A673 (cell line): ENCODE measurements around the gene LPIN3. TPM values are rescaled to one million over a fixed set of nuclear protein-coding genes. Genes with fewer than 3 reads are reported as not detected.

Source experiments
- Bru-seq: library from RNA; stranded (reverse); fragments of 400-500 nt; gene quantifications from one replicate; lab custom pipeline; 2021; lab: Mats Ljungman, UMichigan
- BruChase-seq, 2 experiments: library from RNA; stranded (reverse); fragments of 400-500 nt; gene quantifications; one replicate each; lab custom pipeline; 2021; lab: Mats Ljungman, UMichigan
- BruUV-seq: library from RNA; stranded (reverse); fragments of 400-500 nt; replicated peaks from 2 replicates; lab custom pipeline; 2021; lab: Mats Ljungman, UMichigan
- CTCF ChIA-PET: fragments of 300-600 bp; sonication (Branson Sonifier 250); formaldehyde crosslinking; loops from one replicate; lab custom pipeline; 2022; ENCODE audit warnings: antibody characterized with exemption; lab: Charles Lee
- POLR2A ChIA-PET: fragments of 300-600 bp; sonication (Branson Sonifier 250); formaldehyde crosslinking; loops from one replicate; lab custom pipeline; 2022; ENCODE audit warnings: antibody characterized with exemption; ENCODE audit not compliant: low non-redundant PET; lab: Charles Lee
- DNase-seq: peaks from one replicate; pipeline ENCODE4 v3.0.0-alpha.2; 2015; ENCODE audit warnings: low spot score
- H3K27ac ChIP-seq: fragments of 200-600 bp; sonication (generic); 2 replicates; pipeline ENCODE4 v1.5.1; 2016; ENCODE audit warnings: mixed run types, low read depth, mild to moderate bottlenecking, mixed read lengths, antibody characterized with exemption, low read length; ENCODE audit not compliant: poor library complexity, severe bottlenecking
- H3K27me3 ChIP-seq: fragments of 200-600 bp; sonication (generic); replicated peaks from 2 replicates; pipeline ENCODE4 v1.6.1; 2017; ENCODE audit warnings: mixed run types, low read depth, mild to moderate bottlenecking, mixed read lengths, antibody characterized with exemption, low read length; ENCODE audit not compliant: insufficient read depth, poor library complexity
- H3K36me3 ChIP-seq: fragments of 200-600 bp; sonication (generic); 2 replicates; pipeline ENCODE4 v1.6.1; 2016; ENCODE audit warnings: mixed run types, mild to moderate bottlenecking, mixed read lengths, antibody characterized with exemption, low read length; ENCODE audit not compliant: insufficient read depth, poor library complexity, severe bottlenecking
- H3K4me1 ChIP-seq: fragments of 200-600 bp; sonication (generic); 2 replicates; pipeline ENCODE4 v1.6.1; 2017; ENCODE audit warnings: mixed run types, mild to moderate bottlenecking, mixed read lengths, antibody characterized with exemption, low read length; ENCODE audit not compliant: insufficient read depth, poor library complexity, severe bottlenecking
- H3K4me3 ChIP-seq: fragments of 200-600 bp; sonication (generic); 2 replicates; pipeline ENCODE4 v1.5.1; 2016; ENCODE audit warnings: low read depth, mixed run types, mild to moderate bottlenecking, mixed read lengths, low read length; ENCODE audit not compliant: poor library complexity, severe bottlenecking
- H3K9me3 ChIP-seq: fragments of 200-600 bp; sonication (generic); 2 replicates; pipeline ENCODE4 v1.6.1; 2016; ENCODE audit warnings: mixed run types, low read depth, mild to moderate bottlenecking, mixed read lengths, antibody characterized with exemption, low read length; ENCODE audit not compliant: poor library complexity, severe bottlenecking
- EZH2 ChIP-seq: fragments of 200-600 bp; sonication (generic); IDR thresholded peaks from 2 replicates; pipeline ENCODE4 v1.6.1; 2017; ENCODE audit warnings: borderline replicate concordance, low read depth, mild to moderate bottlenecking, mixed read lengths, antibody characterized with exemption, low read length; ENCODE audit not compliant: poor library complexity, severe bottlenecking
- intact Hi-C: fragments of 100-400 bp; cut with micrococcal nuclease; formaldehyde crosslinking; loops from one replicate; pipeline ENCODE4 v1.10.0; 2022; ENCODE audit not compliant: unreplicated experiment
- long read RNA-seq: library from polyadenylated mRNA; stranded (forward); transcript quantifications from one replicate; pipeline ENCODE4 v2.0.0, GENCODE V29; 2022
- total RNA-seq: library from RNA; stranded (reverse); gene quantifications from 2 replicates; pipeline ENCODE4 v1.2.3, GENCODE V29; 2021
- TF ChIP-seq, protein P1 (sequence below): fragments of 300-800, 200-600 bp; sonication (generic); conservative IDR thresholded peaks from 2 replicates; pipeline ENCODE4 v1.5.1; 2017; ENCODE audit warnings: low read depth, mild to moderate bottlenecking, antibody characterized with exemption, low read length, moderate library complexity, mixed read lengths

The LPIN3 gene, protein sequence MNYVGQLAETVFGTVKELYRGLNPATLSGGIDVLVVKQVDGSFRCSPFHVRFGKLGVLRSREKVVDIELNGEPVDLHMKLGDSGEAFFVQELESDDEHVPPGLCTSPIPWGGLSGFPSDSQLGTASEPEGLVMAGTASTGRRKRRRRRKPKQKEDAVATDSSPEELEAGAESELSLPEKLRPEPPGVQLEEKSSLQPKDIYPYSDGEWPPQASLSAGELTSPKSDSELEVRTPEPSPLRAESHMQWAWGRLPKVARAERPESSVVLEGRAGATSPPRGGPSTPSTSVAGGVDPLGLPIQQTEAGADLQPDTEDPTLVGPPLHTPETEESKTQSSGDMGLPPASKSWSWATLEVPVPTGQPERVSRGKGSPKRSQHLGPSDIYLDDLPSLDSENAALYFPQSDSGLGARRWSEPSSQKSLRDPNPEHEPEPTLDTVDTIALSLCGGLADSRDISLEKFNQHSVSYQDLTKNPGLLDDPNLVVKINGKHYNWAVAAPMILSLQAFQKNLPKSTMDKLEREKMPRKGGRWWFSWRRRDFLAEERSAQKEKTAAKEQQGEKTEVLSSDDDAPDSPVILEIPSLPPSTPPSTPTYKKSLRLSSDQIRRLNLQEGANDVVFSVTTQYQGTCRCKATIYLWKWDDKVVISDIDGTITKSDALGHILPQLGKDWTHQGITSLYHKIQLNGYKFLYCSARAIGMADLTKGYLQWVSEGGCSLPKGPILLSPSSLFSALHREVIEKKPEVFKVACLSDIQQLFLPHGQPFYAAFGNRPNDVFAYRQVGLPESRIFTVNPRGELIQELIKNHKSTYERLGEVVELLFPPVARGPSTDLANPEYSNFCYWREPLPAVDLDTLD
- 1.3 and 1.8 TPM in 2 replicates for total RNA-seq
- Bru-seq, nascent RNA = percentile 28 among the genes with signal in this experiment
- BruChase-seq, experiment 1, labeled RNA remaining after a 2-hour chase = percentile 29 among the genes with signal in this experiment
- percentile 41 among the genes with signal in this experiment for BruChase-seq, experiment 2, labeled RNA remaining after a 6-hour chase
- long read RNA-seq, partial matches to known transcripts = 0 of 1 reads
- long read RNA-seq, other reads (novel, unspliced or antisense) = 1 of 1 reads

DNA sequence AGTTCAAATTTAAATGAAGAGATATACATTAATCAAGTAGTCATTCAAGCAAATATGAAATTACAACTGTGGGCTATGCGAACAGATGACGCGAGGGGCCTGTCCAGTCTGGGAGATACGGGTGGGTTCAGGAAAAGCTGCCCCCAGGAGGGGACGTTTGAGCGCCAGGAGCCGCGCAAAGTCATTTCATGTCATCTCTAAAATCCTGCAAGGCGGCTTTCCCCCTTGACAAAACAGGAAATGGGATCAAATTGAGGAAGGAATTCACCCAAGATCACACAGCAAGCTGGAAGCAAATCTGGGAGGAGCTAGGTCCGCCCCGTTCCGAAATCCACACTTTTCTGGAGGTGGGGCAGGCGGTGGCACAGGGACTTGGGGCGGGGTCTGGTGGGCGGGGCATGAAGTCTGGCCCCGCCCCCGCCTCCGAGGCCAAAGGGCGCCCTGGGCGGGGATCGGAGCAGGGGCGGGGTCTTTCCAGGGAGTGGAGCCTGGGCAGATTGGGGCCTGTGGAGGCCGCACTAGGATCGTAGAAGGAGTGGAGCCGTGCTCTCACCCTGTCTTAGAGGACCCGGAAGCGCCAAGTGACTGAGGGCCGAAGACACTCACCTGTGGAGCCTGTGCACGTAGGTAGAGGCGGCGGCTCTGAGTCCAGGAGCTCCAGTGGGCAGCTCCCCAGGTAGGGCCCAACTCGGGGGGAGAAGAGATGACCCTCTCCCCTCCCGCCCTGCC is at the start of gene LPIN3:
Gene LPIN3, plus strand, starts transcription at position 495 of the 729 bp plus-strand sequence. CDS start 4,983 bp downstream, outside the sequence.
- ChIA-PET POLR2A (no interaction called here), CTCF (interaction anchor here (0.6 to 2.6 kb wide), 8 partner anchors 23 to 350 kb away, joined by 3 to 19 read pairs (median 7); no protein-coding TSS in a partner anchor)
- TF ChIP-seq, protein P1, sequence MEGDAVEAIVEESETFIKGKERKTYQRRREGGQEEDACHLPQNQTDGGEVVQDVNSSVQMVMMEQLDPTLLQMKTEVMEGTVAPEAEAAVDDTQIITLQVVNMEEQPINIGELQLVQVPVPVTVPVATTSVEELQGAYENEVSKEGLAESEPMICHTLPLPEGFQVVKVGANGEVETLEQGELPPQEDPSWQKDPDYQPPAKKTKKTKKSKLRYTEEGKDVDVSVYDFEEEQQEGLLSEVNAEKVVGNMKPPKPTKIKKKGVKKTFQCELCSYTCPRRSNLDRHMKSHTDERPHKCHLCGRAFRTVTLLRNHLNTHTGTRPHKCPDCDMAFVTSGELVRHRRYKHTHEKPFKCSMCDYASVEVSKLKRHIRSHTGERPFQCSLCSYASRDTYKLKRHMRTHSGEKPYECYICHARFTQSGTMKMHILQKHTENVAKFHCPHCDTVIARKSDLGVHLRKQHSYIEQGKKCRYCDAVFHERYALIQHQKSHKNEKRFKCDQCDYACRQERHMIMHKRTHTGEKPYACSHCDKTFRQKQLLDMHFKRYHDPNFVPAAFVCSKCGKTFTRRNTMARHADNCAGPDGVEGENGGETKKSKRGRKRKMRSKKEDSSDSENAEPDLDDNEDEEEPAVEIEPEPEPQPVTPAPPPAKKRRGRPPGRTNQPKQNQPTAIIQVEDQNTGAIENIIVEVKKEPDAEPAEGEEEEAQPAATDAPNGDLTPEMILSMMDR = no peak; the same call in 1 of the 2 replicates
- TF ChIP-seq EZH2 = no peak
- Histone ChIP-seq H3K4me3 (peak within 1 kb of the TSS; percentile 41), H3K4me1 (peaks cover 5% of the 10 kb centered on the region), H3K36me3 (no peaks in the 10 kb centered on the region), H3K9me3 (no peaks in the 10 kb centered on the region), H3K27me3 (no peaks in the 10 kb centered on the region), H3K27ac (no peak within 1 kb of the TSS)
- peak; percentile 89 for DNase-seq
- intact Hi-C loops = loop anchor here (1.0 kb wide), 3 partner anchors 167 to 372 kb away; no protein-coding TSS in a partner anchor
- no TSS peak for BruUV-seq

DNA sequence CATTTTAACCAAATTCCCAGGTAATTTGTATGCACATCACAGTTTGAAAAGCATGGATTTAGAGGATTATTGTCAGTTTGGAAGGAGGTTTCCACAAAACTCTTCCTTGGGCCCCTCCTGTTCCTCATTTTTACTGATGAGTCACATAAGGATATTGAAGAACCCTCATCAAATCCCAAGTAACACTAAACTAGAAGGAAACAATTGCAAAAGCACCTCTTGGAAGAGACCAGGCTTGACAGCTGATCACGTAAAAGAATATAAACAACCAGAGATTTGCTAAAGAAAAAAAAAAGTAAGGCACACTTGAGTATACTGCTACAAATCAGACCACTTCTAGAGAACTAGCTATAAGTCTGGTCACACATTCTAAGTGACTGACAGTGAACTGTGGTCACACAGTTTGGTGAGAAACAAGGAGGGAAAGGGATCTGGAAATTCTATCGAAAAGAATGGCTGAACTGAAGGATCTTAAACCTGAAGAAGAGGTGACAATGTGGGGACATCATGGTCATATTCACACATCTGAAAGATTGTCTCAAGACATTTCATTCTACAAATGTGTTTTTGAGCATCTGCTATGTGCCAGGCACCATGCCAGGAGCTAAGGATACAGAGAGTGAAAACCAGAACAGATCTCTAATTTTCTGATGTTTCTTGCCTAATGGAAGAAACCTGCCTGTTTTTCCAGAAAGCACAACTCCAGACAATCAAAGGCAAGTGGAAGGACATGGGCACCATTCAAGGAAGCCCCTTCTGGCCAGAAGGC is 47.2 kb upstream of the LPIN3 start:
- H3K27ac ChIP-seq = no peak overlapping the region
- POLR2A ChIA-PET = no interaction called here

More for the DNA sequence above, 47.2 kb upstream of the LPIN3 start:
- H3K4me1 ChIP-seq = no peaks in the 10 kb centered on the region
- H3K27me3 ChIP-seq = no peaks in the 10 kb centered on the region
- TF ChIP-seq, protein P1 = no peak
- TF ChIP-seq EZH2 = no peak
- H3K36me3 ChIP-seq = no peaks in the 10 kb centered on the region
- CTCF ChIA-PET = no interaction called here
- no peak overlapping the region for H3K4me3 ChIP-seq
- intact Hi-C loops = no loop called here
- no peak for DNase-seq
- no peaks in the 10 kb centered on the region for H3K9me3 ChIP-seq
- BruUV-seq = no TSS peak
